ENCODE measurements around the gene PGAM2.

Gene PGAM2

DNA sequence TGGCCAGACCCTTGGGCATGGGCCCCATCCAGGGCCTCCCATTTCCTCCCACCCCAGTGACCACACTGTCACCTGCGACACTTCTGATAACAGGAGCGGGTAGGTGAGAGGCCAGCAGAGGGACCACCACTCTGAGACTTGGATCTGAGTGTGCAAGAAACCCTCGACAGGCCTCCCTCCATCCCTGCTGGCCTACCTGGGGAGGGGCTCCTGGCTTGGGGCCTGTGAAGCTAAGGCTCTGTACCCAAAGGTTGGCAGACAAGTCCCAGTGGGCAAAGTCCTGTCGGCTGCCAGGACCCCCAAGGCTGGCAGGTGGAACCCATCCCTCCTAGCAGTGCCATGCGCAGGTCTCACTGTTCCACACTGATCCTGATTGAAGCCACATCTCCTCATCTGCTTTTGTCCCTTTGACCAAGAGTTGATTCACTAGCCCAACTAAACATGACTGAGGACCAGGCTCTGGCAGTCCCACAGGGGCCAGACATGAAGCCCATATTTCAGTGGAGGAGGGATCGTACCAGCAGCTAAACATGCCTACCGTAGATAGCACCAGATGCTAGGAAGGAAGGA lies 1.2 kb upstream of the PGAM2 start:
- no peak for DNase-seq (ENCODE audit: low read depth in 3 of 3)

DNA sequence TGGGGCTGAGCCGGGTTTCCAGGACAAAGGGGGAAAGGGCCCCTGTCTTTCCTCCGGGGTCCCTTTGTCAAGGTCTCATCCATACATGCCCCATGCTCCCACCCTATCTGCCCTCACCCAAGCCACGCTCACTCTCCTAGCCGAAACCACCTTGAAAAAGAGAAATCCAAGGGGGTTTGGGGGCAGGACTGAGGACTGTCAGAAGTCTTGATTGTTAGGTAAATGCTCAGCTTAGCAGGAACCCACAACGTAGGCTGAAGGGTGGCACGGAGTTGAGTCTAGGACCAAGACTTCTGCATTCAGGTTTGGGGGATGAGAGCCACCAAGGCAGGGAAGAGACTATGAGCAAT lies 719 bp upstream of the PGAM2 start:
- no peak for DNase-seq (ENCODE audit: low read depth in 3 of 3)

DNA sequence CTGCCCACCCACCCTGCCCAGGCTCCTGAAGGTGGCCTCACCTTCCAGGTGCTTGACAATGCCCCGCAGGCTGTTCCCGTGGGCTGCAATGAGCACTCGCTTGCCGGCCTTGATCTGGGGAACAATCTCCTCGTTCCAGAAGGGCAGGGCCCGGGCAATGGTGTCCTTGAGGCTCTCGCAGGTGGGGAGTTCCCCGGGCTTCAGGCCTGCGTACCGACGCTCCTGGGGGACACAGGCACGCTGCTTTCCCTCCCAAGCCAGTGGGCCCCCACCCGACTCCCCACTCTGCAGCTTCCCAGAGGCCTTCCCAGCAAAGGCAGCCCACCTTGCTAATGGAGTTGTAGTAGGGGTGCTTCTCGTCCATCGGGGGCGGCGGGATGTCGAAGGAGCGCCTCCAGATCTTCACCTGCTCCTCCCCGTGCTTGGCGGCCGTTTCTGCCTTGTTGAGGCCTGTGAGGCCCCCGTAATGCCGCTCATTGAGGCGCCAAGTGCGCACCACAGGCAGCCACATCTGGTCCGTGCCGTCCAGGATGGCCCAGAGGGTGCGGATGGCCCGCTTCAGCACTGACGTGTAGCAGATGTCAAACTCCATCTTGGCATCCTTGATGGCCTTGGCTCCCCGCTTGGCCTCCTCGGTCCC lies 456 bp downstream of the PGAM2 start:
- no peak for DNase-seq (ENCODE audit: low read depth in 3 of 3)

DNA sequence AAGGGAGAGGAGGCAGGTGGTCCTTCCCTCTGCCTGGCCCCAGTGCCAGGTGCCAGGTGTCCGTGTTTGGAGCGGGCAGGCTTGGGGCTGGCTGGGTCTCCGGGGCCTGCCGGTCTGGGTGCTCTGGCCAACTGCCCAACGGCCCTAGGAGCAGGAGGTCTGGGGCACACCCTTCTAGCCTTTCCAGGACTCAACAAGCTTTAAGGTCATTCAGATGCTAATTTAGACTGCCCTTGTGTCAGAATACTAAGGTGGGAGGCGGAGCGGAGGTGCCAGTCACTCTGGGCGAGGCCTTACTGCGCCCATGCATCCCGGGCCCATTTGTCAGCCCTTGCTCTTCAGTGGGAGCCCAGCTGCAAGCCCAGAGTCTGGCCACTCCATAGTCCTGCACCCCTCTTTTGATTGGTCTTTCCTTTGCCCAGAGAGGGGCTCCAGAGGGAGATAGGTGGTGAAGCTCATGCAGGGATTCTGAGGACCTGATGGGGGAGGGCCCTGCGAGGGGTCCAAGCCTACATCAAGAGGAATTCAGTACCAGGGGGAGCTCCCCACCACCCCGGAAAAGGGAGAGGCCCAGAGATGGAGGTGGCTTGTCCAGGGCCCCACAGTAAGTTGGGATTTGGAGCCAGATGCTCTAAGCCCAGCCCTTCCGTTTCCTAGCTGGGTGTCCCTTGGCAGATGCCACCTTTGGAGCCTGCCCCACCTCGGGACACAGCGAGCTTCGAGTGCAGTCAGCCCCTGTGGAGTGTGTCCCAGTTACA lies 1.3 kb downstream of the PGAM2 start:
- no peak for DNase-seq (ENCODE audit: low read depth in 3 of 3)

DNA sequence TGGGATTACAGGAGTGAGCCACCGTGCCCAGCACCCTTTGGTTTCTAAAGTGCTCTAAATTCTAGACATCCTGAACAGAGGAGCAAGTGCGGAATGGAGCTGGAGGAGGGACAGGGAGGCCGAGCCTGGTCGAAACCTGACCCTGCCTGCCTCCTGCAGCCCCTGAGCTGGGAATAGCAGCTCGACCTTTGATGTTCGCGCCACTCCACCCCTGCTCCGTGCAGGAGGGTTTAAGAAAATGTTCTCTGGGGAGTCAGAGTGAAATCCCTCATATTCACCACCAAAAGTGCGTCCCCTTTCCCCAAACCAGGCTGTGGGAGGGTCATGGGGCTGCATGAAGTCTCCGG lies 1.8 kb downstream of the PGAM2 start:
- no peak for DNase-seq (ENCODE audit: low read depth in 3 of 3)

DNA sequence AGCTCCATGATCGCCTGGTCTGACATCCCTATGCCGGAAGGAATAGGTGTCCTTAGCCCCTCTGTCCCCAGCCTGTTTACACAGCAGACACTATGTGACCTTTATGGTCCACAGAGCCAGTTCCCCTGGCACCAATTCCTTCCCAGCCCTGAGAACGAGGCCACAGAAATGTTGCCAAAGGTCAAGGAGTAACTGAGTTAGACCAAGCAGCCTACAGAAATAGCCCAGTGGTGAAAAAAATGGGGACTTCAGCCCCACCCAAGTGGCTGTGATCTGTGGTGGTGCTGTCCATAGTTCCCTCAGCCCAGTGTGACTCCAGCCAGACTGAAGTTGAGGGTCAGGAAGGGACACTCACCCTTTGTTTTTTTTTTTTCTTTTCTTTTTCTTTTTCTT lies 2.5 kb downstream of the PGAM2 start:
- no peak for DNase-seq (ENCODE audit: low read depth in 3 of 3)

DNA sequence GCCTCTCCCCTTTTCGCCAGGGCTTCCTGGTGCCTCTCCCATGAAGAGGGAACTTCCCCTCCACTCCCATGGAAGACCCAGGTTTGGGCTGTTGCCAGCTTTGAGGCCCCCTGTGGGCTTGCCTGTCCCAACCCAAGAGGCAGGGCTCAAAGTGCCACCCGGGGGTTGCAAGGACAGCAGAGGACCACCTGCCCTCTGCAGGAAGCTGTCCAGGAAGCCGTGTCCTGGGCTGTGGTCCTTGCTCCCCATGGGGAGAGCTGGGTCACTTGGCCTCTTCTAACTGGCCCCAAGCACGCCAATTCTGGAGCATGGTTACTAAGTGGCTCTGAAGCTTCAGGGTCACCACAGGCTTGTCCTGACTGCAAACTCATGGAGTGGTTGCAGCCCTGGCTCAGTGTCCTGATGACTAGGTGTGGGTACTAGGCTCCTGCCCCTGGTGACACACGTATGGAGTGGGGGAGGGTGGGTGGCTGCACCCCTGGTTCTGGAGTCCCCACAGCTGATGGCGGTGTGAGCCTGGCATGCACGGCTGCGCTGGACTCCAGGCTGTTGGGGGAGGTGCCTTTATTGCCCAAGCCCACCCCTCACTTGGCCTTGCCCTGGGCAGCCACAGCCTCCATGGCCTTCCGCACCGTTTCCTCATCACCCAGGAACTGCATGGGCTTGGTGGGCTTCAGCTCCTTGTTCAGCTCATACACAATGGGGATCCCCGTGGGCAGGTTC lies 3.0 kb downstream of the PGAM2 start:
- no peak for DNase-seq (ENCODE audit: low read depth in 3 of 3)

DNA sequence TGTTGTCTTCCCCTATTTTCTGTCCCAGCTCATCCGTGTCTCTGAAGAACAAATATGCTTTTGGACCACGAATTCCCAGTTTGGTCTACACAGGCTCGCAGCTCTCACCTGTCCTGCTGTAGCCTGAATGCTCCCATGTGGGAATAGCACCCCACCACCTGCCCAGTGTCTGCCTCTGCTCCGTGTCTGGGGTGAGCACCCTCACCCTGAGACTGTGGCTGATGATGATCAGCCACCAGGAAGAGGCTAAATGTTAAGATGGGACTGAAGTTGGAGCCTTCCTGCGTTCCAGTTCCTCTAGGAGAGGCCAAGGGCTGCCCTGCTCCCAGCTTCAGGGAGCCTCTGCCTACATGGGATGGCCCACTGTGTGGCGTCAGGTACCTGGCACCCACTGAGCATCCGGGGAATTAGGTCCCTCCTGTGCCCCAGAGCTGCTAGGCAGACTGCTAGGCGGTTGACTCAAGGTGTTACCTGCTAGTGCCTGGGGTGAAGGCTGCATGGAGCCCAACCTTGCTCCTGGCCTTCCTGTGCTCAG lies 3.7 kb downstream of the PGAM2 start:
- DNase-seq (ENCODE audit: low read depth in 3 of 3) = no peak

DNA sequence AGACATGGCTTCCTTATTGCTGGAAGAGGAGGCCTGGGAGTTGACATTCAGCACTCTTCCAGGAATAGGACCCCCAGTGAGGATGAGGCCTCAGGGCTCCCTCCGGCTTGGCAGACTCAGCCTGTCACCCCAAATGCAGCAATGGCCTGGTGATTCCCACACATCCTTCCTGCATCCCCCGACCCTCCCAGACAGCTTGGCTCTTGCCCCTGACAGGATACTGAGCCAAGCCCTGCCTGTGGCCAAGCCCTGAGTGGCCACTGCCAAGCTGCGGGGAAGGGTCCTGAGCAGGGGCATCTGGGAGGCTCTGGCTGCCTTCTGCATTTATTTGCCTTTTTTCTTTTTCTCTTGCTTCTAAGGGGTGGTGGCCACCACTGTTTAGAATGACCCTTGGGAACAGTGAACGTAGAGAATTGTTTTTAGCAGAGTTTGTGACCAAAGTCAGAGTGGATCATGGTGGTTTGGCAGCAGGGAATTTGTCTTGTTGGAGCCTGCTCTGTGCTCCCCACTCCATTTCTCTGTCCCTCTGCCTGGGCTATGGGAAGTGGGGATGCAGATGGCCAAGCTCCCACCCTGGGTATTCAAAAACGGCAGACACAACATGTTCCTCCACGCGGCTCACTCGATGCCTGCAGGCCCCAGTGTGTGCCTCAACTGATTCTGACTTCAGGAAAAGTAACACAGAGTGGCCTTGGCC lies 4.3 kb downstream of the PGAM2 start:
- no peak for DNase-seq (ENCODE audit: low read depth in 3 of 3)

DNA sequence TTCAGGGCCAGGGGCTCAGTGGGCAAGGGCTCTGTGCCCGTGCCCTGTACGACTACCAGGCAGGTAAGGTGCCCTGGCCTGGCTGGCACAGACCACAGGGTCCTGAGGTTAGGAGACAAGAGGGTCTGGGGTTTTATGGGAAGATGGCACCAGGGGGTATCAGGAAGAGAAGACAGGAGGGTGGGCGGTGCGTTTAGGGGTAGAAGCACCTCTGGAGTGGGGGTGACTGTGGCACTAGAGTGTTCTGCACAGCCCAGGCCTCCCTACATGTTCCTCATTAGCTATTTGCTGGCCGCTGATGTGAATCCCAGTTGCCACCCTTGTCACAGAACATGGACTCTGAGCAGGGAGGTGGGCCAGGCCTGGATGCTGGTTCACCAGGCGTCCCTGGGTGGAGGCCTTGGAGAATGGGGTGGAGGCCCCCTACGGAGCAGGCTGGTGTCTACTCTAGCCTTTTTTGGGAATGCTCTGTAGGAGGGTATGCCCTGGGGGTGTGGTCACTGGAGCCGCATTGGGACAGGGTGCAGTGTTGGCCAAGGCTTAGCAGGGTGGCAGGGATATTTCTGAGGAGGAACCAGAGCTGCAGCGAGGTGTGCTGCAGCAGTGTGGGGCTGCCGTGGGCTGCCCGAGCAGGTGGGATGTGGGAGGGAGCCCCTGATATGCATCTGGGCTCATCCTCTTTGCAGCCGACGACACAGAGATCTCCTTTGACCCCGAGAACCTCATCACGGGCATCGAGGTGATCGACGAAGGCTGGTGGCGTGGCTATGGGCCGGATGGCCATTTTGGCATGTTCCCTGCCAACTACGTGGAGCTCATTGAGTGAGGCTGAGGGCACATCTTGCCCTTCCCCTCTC lies 5.0 kb downstream of the PGAM2 start:
- DNase-seq (ENCODE audit: low read depth in 3 of 3) = no peak

DNA sequence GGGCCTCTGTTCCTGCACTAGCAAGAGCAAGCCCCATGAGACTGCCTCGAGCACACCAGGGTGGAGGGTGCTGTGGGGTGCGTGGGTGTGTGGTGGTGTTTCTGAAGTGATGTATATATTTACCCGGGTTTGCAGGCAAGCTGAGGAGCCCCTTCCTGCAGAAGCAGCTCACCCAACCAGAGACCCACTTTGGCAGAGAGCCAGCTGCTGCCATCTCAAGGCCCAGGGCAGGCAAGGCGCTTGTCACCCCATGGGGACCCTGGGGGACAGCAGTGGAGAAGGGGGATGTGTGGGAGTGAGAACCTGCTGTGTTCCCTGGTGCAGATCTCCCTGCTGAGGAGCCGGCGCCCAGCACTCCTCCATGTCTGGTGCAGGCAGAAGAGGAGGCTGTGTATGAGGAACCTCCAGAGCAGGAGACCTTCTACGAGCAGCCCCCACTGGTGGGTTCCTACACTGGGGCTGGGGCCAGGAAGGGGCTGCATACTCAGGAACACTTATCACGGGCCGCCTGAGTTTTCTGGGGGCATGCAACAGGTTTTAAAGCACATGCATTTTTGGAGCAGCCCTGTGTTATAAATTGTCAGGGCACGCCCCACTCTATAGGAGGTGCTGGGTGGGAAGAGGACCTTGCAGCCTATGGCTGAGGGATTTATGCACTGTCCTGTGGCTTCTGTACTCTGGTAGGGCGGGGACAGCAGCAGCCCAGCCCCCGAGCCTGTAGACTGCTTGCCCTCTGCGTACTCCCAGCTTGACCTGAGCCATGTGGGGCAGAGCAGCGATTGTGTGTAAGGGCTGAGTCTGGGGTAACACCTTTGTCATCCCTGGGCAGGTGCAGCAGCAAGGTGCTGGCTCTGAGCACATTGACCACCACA lies 5.9 kb downstream of the PGAM2 start:
- DNase-seq (ENCODE audit: low read depth in 3 of 3) = no peak

DNA sequence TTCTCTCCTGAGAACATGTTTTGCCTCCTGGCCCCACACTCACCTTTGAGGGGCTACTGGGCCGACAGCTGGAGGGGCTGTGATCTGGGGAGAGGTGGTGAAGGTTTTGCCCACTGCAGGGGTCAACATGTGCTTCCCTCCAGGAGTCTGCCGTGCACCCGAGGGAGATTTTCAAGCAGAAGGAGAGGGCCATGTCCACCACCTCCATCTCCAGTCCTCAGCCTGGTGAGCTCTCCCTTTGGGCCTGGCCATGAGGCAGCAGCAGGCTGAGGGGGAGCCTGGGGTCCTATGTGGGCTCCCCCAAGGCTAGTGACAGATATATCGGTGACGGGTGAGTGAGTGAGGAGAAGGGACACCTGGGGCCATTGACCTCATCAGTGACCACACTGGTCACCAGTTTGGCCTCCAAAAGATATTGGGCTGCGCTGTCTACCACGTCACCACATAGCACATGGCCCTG lies 6.6 kb downstream of the PGAM2 start:
- DNase-seq (ENCODE audit: low read depth in 3 of 3) = no peak

DNA sequence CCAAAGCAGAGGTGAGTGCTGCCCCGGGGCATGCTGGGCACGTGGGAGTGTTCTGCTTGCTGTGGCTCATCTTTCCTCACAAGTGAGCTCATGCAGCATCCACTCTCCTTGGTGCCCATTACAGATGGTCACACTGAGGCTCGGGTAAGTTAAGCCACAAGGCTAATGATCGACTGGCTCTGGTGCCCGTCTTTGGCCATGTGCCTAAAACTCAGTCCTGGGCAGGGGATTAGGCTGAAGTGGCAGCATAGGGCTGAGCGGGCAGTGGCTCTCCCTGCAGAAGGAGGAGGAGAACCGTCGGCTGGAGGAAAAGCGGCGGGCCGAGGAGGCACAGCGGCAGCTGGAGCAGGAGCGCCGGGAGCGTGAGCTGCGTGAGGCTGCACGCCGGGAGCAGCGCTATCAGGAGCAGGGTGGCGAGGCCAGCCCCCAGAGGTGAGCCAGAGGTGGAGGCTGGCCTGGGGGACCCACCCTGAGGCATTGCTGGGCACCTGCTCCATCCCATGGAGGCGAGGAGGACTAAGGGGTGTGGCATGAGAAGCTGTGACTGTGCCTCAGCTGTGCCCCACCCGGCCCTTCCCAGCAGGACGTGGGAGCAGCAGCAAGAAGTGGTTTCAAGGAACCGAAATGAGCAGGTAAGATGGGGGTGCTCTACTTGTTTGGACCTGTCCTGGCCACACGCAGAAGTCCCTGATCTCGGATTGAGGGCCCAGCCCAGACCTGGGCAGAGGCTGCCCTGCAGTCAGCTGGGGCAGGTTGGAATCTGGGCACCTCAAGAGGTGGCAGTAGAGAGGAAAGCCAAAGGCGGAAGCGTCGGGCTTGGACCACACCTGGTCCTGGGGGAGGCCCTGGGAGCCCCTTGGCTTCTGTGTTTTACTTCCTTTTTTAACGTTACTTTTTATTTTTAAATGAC lies 7.3 kb downstream of the PGAM2 start:
- DNase-seq (ENCODE audit: low read depth in 3 of 3) = no peak

DNA sequence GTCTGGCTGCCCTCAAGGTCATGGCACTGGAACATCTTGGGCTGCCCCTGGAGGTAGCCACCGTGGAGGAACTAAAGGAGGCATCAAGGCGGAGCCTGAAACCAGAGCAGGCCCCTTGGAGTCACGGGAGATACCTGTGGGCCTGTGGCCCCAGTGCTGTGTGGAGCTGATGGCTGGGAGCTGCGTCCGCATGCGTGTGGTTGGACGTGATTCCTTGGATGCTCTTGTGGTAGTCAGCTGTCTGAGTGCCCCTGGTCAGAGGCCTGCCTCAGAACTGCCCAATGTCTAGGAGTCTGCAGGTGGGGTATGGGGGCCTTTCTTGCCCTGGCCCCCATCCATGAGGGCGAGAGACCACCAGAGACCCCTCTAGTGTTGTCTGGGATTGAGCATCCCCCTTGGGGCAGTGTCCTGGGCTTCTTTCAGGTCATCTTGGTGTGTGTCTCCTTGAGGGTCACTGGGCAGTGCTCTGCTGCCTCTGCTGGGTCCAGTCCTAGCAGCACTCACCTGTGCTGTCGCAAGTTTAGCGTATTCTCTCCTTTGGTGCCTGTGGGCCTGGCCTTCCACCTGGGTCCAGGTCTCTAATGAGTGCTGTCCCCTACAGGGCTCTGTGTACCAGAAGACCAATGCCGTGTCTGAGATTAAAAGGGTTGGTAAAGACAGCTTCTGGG lies 8.1 kb downstream of the PGAM2 start:
- DNase-seq (ENCODE audit: low read depth in 3 of 3) = no peak

DNA sequence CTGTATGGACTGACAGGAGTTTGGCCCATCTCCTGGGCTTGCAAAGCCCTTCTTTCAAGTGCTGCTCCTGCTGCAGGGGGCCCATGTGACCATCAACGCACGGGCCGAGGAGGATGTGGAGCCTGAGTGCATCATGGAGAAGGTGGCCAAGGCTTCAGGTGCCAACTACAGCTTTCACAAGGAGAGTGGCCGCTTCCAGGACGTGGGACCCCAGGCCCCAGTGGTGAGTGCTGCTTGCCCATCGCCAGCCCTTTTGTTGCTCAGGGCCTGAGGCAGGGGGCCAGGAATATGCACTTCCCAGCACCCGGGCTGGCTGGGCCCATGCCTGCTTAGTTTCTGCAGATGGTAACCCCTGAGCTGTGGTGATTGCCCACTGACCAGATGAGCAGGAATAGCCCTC lies 8.7 kb downstream of the PGAM2 start:
- no peak for DNase-seq (ENCODE audit: low read depth in 3 of 3)

DNA sequence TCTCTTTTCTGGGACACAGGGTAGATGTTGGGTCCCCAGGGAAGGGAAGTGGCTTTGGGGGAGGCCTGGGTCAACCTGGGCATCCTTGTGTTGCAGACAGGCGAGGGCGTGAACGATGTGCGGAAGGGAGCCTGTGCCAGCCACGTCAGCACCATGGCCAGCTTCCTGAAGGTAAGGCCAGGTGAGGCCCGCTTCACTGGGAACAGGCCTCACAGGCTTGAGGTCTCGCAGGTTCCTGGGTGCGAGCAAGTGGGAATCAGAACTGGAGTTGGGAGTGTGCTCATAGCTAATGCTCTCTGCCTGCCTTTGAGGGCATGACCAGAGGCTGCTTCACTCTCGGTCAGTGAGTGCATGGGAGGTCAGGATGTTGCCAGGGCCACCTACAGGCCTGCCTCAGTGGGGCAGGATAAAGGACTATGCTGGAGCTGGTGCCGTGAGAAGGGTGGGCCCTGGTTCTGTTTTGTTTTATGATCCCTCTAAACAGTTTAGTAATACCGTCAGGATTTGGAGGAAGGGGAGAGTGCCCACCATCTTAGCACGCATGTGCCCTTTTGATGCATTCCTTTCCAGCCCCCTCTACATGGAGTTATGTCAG lies 12.5 kb downstream of the PGAM2 start:
- no peak for DNase-seq (ENCODE audit: low read depth in 3 of 3)

DNA sequence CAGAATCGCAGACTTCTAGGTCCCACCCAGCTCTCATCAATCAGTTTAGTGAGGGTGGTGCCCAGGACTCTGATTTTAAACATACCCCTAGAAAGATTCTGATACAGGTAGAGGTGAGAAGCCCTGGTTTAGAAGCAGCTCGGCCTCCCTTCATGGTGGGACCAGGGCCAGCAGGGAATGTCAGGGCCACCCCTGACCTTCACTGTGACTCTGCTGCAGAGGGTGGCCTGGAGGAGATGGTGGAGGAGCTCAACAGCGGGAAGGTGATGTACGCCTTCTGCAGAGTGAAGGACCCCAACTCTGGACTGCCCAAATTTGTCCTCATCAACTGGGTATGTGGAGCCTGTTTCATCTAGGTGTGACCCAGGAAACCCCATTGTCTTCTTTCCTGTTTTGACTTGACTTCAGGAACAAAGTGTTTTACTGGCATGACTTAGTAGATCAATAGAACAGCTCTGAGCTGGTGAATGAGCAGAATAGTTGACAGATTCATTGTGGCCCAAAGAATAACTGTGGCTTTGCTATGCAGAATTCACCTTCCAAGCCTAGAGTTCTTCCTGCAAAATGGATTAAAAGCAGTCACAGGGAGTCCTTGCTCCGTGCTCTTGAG lies 13.7 kb downstream of the PGAM2 start:
- no peak for DNase-seq (ENCODE audit: low read depth in 3 of 3)

Measured in stimulated activated CD4-positive, alpha-beta T cell treated with anti-CD3 and anti-CD28 coated beads, TNF-alpha, amount 100 ng/mL, for 4 hours (primary cell).